Anterior cingulate cortex (tissue), 58 donors: ENCODE measurements around the gene SLC6A3.

Experiments used
- DNase-seq, 58 donors: peaks; one replicate each; lab custom pipeline; 2025; lab: John Stamatoyannopoulos, UW

Gene SLC6A3

GRCh38 chr5:1392261-1392660 lies 53.0 kb downstream of the SLC6A3 start:
- DNase-seq = no peak

- DNase-seq = no peak
Measured at GRCh38 chr5:1391691-1392090, 53.5 kb downstream of the SLC6A3 start.

- DNase-seq = no peak
Measured at GRCh38 chr5:1390861-1391600, 54.2 kb downstream of the SLC6A3 start.

GRCh38 chr5:1390333-1390732 lies 54.9 kb downstream of the SLC6A3 start:
- no peak for DNase-seq

GRCh38 chr5:1388383-1388967 lies 56.8 kb downstream of the SLC6A3 start:
- no peak for DNase-seq

- no peak for DNase-seq
Measured at GRCh38 chr5:1387876-1388275, 57.4 kb downstream of the SLC6A3 start.

GRCh38 chr5:1387059-1387755 lies 58.0 kb downstream of the SLC6A3 start:
- DNase-seq = peak in 2 of 58 donors; percentile 3 to 11

- peak in 26 of 58 donors; percentile 9 to 64 (median 36) for DNase-seq
Measured at GRCh38 chr5:1386274-1386717, 58.9 kb downstream of the SLC6A3 start.

GRCh38 chr5:1385395-1386273 lies 59.6 kb downstream of the SLC6A3 start:
- DNase-seq = peak in 56 of 58 donors; percentile 3 to 83 (median 50)

- DNase-seq = no peak
Measured at GRCh38 chr5:1384521-1384920, 60.7 kb downstream of the SLC6A3 start.

GRCh38 chr5:1383886-1384401 lies 61.3 kb downstream of the SLC6A3 start:
- DNase-seq = no peak

GRCh38 chr5:1383344-1383743 lies 61.9 kb downstream of the SLC6A3 start:
- DNase-seq = no peak

- DNase-seq = no peak
Measured at GRCh38 chr5:1382248-1382700, 63.0 kb downstream of the SLC6A3 start.

- no peak for DNase-seq
Measured at GRCh38 chr5:1381370-1382247, 63.6 kb downstream of the SLC6A3 start.

GRCh38 chr5:1380910-1381309 lies 64.3 kb downstream of the SLC6A3 start:
- DNase-seq = peak in 1 of 58 donors; percentile 24

GRCh38 chr5:1380011-1380817 lies 65.0 kb downstream of the SLC6A3 start:
- DNase-seq = peak in 11 of 58 donors; percentile 7 to 56 (median 15)

GRCh38 chr5:1378866-1379659 lies 66.2 kb downstream of the SLC6A3 start:
- no peak for DNase-seq
